DMS 273 (cell line): ENCODE measurements around the gene KCMF1.

ENCODE experiments used
- DNase-seq: peaks from one replicate; lab custom pipeline; 2025; ENCODE audit not compliant: unreplicated experiment; lab: John Stamatoyannopoulos, UW

Gene KCMF1

DNA sequence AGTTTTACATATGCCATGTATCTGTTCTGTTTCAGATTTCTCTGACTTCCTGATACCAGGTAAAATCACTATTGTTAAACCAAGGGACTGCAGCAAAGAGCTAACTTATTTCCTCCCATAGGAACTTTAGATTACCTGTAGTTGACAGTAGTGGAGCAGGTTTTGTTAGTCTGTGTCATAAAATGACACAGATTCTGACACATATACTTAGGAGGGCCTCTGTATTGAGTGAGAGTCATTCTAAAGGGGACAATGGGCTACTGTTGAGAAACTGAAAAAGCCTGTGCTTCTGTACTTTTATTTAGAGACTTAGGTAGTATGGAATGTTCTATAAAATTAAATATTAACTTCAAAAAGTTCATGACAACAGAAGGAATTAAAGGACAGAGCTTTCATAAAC lies 48.2 kb downstream of the KCMF1 start:
- DNase-seq: no peak

DNA sequence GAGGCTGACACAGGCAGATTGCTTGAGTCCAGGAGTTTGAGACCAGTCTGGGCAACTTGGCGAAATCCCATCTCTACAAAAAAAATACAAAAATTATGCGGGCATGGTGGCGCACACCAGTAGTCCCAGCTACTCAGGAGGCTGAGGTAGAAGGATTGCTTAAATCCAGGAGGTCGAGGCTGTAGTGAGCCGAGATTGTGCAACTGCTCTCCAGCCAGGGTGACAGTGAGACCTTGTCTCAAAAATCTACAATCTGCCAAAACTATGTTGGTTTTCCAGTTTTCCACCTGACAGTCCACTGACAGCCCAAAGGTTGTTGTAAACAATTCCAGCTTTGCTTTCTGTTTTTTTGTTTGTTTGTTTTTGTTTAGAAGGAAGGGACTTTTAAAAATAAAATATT lies 51.3 kb downstream of the KCMF1 start:
- no peak for DNase-seq

DNA sequence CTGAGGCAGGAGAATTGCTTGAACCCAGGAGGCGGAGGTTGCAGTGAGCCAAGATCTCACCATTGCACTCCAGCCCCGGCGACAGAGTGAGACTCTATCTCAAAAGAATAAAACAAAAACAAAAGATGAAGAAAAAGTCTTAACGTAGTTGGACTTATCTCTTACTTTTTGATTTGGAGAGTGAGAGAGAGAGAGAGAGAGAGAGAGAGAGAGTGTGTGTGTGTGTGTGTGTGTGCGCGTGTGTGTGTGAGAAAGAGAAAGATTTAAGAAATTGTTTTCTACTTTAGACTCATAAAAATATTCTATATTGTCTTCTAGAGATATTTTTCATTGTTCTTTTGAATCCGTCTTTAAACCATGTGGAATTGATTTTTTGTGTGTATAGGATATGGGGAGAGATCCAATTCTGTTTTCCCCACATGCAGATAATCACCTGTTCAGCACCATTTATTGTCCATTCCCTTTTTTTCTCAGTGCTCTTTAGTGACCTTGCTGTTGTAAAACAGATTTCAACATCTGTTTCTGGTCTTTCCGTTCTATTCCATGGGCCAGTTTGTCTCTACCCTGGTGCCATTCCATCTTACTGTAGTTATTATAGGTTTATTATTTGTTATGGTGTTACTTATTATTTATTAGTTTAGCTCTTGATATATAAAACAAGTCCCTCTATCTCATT lies 53.5 kb downstream of the KCMF1 start:
- DNase-seq: no peak

DNA sequence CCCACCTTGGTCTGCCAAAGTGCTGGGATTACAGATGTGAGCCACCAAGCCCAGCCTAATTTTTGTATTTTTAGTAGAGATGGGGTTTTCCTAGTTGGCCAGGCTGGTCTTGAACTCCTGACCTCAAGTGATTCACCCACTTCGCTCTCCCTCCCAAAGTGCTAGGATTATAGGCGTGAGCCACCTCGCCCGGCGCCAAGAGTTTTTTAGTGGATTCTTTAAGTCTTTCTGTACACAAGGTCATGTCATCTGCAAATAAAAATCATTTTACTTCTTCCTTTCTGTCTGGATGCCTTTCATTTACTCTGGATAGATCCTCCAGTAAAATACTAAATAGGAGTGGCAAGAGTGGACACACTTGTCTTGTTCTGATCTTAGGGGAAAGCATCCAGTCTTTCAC lies 61.7 kb downstream of the KCMF1 start:
- no peak for DNase-seq

DNA sequence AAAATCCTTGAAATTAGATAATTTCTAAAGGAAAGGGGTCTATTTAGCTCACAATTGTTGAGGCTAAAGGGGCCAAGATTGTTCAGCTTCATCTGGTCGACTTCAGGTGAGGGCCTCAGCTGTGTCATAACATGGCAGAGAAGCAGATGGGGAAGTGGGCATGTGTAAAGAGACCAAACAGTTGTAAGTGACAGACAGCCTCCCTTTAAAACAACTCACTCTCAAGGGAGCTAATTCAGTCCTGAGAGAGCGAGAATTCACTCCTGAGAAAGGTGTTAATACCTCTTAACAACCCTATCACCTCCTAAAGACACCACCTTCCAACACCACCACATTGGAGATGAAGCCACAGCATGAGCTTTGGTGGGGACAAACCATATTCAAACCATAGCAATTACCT lies 62.4 kb downstream of the KCMF1 start:
- DNase-seq: no peak

DNA sequence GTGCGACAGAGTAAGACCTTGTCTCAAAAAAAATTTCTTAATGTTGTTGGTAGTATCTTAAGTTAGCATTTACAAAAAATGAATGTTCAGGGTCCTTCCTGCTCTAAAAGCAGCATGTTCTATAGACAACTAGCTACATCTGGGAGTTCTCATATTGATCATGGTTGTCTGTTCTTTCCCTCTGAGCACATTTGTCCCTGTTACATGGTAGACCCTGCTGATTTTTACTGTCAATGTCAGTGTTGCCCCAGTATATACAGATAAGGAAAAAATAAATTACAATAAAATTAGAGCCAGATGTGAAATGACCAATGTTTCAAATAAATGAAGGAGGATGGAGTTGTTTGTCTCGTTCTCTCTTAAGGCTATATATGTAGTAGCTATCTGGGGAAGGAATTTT lies 63.2 kb downstream of the KCMF1 start:
- no peak for DNase-seq

DNA sequence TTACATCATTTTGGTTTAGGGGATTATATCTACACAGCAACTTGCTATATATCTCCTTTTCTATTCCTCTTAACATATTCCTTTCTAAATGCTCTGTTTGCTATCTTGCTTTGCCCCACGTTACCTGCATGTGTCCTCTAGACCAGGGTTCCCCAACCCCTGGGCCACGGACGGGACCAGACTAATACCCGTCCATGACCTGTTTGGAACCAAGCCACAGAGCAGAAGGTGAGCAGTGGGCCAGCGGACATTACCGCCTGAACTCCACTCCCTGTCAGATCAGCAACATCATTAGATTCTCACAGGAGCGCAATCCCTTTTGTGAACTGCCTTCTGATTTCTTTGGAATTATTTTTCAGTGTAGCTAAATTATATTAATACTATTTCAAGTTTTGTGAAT lies 66.7 kb downstream of the KCMF1 start:
- no peak for DNase-seq

DNA sequence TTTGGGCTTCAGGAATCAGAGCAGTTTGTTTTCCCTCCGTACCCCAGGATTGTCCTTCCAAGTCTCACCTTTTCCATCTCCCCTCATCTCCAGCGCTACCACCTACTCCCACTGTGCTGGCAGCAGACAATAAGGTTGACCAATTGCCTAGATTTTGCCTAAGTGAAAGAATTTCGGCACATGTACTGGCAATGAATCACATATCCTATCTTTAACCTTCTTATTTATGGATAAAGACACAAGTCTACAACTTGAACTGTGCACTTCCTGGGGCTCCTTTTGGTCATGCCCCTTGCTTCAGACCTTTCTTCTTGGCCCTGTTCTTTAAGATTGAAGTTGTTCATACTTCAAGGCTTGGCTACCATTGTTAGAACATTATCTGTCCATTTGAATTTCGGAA lies 71.4 kb downstream of the KCMF1 start:
- DNase-seq: no peak

DNA sequence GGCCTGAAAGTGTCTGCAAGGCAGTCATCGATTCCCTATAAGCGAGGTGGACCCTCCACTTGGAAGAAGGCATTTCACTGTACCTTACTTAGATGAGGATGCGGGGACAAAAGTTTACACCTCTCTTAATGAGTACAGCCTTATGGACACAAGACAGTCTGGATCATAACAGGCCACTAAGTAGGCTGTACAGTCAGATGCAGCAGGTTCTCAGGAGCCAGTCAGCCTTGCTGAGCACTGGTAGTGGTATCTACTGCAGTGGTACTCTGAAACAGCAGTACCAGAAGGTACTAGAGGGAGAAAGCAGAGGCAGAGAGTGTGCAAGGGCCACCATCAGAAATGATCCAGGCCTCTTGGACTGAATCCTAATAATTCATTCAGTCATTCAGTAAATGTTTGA lies 77.6 kb downstream of the KCMF1 start:
- DNase-seq: no peak

DNA sequence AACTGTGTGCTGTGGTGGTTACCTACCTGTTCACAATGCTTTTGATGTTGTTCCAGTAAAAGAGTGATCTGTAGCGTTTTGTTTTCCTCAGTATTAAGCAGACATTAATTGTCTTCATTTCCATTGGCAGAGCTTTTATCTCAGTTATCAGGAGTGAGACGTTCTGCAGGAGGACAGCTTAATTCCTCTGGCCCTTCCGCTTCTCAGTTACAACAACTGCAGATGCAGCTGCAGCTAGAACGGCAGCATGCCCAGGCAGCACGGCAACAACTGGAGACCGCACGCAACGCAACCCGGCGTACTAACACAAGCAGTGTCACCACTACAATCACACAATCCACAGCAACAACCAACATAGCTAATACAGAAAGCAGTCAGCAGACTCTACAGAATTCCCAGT lies 78.3 kb downstream of the KCMF1 start:
- DNase-seq: no peak

DNA sequence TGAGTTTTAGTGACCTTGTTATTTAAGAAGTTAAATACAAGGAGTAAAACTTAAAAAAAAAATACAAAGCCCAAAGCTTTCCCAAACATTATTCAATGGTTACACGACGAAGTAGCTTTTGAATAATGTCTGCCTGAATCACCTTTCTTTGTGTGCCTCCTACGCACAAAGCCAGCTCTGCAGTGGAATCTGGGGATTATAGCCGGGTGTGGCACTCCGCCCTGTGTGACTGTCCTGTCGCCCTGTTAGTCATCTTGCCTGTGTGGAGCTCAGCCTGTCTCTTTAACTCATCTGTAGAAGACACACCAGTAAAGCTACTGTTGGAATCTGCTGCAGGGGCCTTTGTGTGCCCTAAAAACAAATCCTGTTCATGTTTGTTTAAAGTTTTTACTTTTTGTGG lies 82.8 kb downstream of the KCMF1 start:
- DNase-seq: no peak

DNA sequence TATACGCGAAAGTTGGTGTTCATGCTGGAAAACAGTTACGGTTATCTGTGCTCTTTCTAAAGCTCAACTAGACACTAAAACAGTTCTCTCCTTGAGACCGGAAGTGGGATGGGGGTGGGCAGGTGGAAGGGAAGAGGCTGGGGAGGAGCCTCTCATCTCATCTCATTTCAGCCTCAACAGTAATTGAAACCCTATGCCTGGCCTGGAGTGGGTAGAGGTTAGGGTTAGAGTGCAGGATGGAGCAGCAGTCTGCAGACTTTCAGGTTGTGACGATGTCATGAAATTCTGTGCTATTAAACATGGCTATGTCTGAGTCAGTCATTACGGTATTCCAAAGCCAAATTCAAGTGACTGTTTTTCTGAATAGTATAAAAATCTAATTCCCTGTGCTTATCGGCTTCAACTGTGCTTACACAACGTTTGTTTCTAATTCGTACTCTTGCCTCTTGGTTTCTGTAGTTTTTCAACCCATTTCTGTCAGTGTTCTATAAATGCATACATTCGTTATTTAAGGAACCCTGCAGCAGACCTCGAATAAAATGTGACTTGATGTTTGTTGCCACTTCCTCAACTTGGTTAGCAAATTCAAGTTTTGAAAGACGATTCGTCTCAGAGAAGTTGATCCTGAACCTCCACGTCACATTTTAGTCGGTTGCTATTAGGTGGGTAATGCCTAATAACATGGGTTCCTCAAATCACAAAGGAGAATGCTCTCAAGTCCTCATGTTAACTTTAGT lies 86.4 kb downstream of the KCMF1 start:
- peak; percentile 12 for DNase-seq

DNA sequence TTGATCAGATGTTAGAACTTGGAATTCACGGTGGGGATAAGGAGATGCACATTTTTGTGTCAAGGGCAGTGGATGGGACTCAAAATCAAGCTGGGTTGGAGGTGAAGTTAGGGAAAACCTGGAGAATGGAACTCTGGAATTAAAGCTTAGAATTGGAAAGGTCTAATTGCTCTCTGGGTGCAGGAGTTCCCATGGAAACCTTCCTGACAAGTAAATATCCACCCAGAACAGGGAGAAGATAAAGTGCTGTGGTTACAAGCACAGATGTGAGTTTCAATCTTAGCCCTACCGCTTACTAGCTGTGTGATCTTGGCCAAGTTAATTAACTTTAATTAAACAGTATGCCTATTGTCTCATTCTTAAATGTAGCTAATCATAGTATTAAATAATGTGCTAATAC lies 90.9 kb downstream of the KCMF1 start:
- peak; percentile 41 for DNase-seq

DNA sequence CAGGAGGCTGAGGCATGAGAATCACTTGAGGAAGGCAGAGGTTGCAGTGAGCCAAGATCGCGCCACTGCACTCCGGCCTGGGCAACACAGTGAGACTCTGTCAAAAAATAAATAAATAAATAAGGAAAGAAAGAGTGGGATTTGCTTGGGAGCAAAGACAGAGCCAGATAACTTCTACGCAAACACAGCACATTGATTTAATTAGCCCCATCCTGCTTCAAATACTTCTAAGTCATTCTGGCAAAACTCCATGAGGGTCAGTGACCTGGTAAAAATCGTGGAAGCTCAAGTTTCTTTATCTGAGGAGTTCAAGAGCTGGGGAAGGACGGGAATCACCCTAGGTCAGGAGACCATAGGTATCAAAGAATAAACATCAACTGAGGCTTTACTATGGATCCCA lies 91.6 kb downstream of the KCMF1 start:
- DNase-seq: no peak

DNA sequence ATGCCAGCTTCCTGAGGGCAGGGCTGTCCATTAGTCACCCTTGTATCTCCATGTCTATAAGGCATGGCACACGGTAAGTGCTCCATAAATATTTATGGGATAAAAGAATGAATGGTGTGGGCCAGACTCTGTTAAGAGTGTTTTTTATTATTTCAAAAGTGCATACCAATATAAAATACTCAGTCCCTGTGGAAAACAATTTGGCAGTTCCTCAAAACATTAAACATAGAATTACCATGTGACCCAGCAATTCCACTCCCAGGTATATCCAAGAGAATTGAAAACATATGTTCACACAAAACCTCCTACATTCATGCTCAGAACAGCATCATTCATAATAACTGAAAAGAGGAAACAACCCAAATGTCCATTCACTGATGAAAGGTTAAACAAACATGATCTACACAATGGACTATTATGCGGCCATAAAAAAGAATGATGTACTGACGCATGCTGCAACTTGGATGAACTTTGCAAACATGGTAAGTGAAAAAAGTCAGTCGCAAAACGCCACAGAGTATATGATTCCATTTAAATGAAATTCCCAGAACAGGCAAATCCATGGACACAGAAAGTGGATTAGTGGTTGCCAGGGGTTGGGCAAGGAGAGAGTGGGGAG lies 93.1 kb downstream of the KCMF1 start:
- no peak for DNase-seq

DNA sequence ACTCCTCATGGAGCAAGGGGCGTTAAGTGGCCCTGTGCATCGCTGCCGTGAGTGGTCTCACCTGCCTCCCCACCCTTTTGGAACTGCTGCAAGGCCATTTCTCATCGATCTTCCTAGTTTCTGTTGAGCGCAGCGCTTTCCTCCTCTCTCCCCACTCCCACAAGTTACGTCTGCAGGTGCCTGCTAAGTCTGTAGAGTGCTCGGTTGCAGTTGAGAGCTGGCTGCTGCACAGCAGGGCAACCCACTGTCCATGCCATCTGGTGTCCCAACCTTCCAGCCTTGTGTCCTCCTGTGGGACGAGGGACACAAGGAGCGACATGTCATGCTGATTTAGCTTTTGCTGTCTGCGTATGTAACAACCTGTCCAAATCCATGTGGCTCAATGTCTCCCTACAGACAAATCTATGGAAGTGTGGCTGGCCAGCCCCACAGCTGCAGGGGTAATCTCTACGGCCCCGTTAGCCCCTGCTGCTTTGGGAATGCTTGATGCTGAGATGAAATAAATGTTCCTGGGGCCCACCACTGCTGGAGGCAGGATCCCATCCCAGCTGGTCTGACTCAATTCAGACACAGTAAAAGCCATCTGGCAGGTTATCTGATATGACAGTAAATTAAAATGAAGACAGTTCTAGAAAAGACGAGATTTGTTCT lies 94.1 kb downstream of the KCMF1 start:
- DNase-seq: peak; percentile 84

DNA sequence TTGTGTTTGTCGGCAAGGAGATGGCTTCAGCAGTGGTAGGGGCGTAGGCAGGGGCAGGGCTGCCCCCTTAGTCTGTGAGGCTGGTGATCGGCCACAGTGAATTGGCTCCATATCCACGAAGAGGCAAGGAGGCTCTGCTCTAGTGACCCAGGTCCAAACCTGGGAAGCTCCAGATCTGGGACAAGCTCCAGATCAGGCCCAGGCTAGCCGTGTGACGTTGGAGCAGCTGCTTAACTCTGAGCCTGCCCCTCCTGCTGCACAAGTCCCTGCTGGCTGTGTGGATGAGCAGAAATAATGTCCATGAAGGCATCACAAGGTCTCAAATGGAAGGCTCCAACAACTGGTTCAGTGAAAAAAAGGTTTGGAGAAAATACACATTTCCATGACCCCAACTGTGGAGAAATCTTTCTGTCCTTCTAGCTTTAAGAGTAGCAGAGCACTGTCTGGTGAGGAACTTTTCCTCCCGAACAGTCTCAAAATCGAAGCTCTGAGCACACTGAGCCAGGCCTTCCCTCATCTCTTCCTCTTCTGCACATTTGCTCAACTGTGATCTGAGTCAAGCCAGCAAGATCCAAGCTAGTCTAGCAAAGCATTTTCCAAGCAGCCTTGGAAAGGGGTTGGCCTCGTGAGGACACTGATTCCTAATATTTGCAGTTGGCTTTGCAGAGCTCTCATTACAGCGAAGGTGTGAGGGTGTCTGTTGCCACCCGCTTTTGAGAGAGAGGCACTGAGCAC lies 95.2 kb downstream of the KCMF1 start:
- peak; percentile 72 for DNase-seq

DNA sequence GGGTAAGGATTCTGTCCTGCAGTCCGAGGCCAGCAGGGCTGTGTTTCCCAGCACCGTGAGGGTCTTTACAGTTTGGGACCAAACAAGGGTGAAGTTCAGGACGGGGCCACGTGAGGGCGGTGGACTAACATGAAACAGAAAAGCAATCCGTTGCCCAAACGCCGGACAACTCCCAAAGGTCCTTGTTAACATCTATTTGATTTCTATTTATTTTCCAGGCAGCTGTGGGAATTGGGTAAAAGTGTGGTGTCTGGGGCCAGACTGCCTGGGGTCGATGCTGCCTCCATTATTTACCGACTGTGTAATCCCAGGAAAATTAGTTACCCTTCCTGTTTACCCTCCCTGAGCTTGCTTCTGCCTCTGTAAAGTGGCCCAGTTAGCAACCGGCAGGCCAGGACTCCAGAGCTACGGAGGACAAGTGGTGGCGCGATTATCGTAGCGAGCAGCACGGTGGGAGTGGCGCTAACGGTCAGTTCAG lies 96.0 kb downstream of the KCMF1 start:
- DNase-seq: peak; percentile 90

DNA sequence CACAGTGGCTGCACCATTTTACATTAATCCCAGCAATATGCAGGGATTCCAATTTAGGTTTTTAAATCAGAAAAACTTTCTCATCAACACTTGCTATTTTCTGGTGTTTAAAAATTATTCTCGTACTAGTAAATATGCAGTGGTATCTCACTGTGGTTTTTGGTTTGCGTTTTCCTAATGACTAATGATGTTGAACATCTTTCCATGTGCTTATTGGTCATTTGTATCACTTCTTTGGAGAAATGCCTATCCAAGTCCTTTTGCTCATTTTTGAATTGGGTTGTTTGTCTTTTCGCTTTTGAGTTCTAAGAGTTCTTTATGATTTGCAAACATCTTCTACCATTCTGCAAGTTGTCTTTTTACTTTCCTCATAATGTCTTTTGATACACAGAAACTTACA lies 100.1 kb downstream of the KCMF1 start:
- no peak for DNase-seq

DNA sequence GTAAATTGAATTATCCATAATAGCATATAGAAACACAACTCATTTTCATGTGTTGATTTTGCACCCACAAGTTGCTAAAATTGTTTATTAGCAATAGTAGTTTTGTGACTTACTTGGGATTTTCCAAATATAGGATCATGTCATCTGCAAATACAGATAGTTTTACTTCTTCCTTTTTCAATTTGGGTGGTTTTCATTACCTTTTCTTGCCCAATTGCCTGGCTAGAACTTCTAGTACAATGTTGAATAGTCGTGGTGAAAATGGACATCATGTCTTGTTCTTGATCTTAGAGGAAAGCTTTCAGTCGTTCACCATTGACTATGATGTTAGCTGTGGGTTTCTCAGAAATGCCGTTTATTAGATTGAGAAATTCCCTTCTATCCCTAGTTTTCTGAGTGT lies 102.1 kb downstream of the KCMF1 start:
- no peak for DNase-seq

DNA sequence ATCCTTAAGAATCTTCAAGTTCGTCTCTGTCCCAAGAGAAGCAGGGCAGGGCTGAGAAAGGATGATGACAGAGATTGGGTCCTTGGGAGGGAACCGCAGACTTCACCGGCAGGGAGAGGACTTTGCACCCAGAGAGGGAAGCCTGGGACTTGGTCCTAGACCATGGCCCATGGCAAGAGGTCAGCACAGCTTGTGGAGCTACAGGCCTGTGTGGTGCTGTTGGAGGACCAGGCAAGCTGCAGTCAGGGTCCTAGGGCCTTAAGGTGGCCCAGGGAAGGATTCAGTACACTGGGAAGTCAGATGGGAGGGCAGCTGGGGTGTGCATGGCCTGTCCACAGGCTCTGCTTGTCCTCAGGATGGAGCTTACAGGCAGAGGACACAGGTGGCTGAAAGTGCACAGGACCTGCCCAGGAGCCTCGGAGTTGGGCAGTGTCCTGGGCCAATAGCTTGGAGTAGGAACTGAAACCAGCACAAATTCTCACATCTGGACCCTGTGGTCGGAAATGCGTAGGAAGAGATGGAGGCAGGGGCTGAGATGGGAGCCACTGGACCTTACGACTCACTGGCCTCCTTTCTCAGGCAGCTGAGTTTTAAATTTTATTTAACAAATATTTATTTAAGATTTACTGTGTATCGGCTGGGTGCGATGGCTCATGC lies 105.8 kb downstream of the KCMF1 start:
- DNase-seq: no peak
